Measurements from ENCODE around the gene BATF2. TPM values are rescaled to one million over a fixed set of nuclear protein-coding genes. Genes with fewer than 3 reads are reported as not detected.

Gene BATF2
- total RNA-seq, 1 experiment from 2014 or later, result 0.46 TPM

- CTCF ChIA-PET, result no interaction called here
- POLR2A ChIA-PET (ENCODE audit: unreplicated experiment), result no interaction called here
These were observed 38.8 kb upstream of the BATF2 start for GRCh38 chr11:65035579-65035978.

GRCh38 chr11:65034423-65034822, 37.7 kb upstream of the BATF2 start:
- no peak overlapping the region for H3K27ac ChIP-seq
- CTCF ChIA-PET, result no interaction called here

More at GRCh38 chr11:65035579-65035978, 38.8 kb upstream of the BATF2 start:
- no TSS peak for BruUV-seq (replicated peaks)
- Histone ChIP-seq H3K9me3 (ENCODE audit: insufficient read depth, low read depth) (no peaks in the 10 kb centered on the region), H3K27ac (no peak overlapping the region), H3K27me3 (ENCODE audit: insufficient read depth, low read depth) (no peaks in the 10 kb centered on the region), H3K4me3 (no peak overlapping the region), H4K20me1 (ENCODE audit: insufficient read depth) (no peaks in the 10 kb centered on the region), H3K9me2 (ENCODE audit: insufficient read depth) (no peaks in the 10 kb centered on the region), H3F3A (ENCODE audit: insufficient read depth, low read depth) (peaks cover 19% of the 10 kb centered on the region; the same call in 1 of the 2 replicates), H3K79me2 (ENCODE audit: low read depth) (no peaks in the 10 kb centered on the region), H3K4me2 (no peak overlapping the region), H2AFZ (no peak overlapping the region), H3K4me1 (replicated peaks; ENCODE audit: insufficient read depth) (peaks cover 9% of the 10 kb centered on the region; the same call in 1 of the 2 replicates), H3K36me3 (ENCODE audit: low read depth) (no peaks in the 10 kb centered on the region)
- intact Hi-C loops (cut with micrococcal nuclease; ENCODE audit: unreplicated experiment), result no loop called here
- TF ChIP-seq EZH2 (IDR thresholded peaks at IDR 0.05; ENCODE audit: low read depth), result no peak
- no peak for DNase-seq

DNA sequence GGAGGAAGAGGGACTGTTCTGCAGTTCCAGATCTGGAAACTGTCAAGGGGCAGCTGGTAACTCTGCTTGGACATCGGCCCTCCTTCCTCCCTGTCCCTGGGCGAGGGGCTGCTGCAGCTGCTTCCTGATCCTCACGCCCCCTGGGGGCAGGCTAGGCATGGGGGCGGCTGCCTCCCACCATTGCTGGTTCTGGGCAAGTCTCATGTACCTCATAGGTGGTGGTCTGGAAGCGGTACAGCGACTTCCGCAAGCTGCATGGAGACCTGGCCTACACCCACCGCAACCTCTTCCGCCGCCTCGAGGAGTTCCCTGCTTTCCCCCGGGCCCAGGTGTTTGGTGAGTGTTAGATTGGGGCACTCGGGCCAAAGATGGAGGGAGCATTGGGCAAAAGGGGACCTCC, 35.4 kb upstream of the BATF2 start:
- intact Hi-C loops (cut with micrococcal nuclease; ENCODE audit: unreplicated experiment), result no loop called here
- ChIA-PET CTCF (no interaction called here), POLR2A (ENCODE audit: unreplicated experiment) (no interaction called here)
- Histone ChIP-seq H3K9me2 (ENCODE audit: insufficient read depth) (no peaks in the 10 kb centered on the region), H3K4me3 (no peak overlapping the region), H3K4me2 (no peak overlapping the region), H3F3A (ENCODE audit: insufficient read depth, low read depth) (peaks cover 8% of the 10 kb centered on the region; the same call in 1 of the 2 replicates), H2AFZ (no peak overlapping the region), H3K4me1 (replicated peaks; ENCODE audit: insufficient read depth) (peaks cover 9% of the 10 kb centered on the region), H3K27ac (no peak overlapping the region), H3K9me3 (ENCODE audit: insufficient read depth, low read depth) (no peaks in the 10 kb centered on the region), H3K36me3 (ENCODE audit: low read depth) (no peaks in the 10 kb centered on the region), H3K27me3 (ENCODE audit: insufficient read depth, low read depth) (no peaks in the 10 kb centered on the region), H3K79me2 (ENCODE audit: low read depth) (no peaks in the 10 kb centered on the region), H4K20me1 (ENCODE audit: insufficient read depth) (no peaks in the 10 kb centered on the region)
- no TSS peak for BruUV-seq (replicated peaks)
- no peak for DNase-seq
- no peak for TF ChIP-seq EZH2 (IDR thresholded peaks at IDR 0.05; ENCODE audit: low read depth)
- TF ChIP-seq, protein P1, sequence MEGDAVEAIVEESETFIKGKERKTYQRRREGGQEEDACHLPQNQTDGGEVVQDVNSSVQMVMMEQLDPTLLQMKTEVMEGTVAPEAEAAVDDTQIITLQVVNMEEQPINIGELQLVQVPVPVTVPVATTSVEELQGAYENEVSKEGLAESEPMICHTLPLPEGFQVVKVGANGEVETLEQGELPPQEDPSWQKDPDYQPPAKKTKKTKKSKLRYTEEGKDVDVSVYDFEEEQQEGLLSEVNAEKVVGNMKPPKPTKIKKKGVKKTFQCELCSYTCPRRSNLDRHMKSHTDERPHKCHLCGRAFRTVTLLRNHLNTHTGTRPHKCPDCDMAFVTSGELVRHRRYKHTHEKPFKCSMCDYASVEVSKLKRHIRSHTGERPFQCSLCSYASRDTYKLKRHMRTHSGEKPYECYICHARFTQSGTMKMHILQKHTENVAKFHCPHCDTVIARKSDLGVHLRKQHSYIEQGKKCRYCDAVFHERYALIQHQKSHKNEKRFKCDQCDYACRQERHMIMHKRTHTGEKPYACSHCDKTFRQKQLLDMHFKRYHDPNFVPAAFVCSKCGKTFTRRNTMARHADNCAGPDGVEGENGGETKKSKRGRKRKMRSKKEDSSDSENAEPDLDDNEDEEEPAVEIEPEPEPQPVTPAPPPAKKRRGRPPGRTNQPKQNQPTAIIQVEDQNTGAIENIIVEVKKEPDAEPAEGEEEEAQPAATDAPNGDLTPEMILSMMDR (conservative IDR thresholded peaks at IDR 0.05), result no peak

More at GRCh38 chr11:65034423-65034822, 37.7 kb upstream of the BATF2 start:
- H3K4me1 ChIP-seq (replicated peaks; ENCODE audit: insufficient read depth), result no peaks in the 10 kb centered on the region
- H3F3A ChIP-seq (ENCODE audit: insufficient read depth, low read depth), result peaks cover 8% of the 10 kb centered on the region; the same call in 1 of the 2 replicates
- no peaks in the 10 kb centered on the region for H3K36me3 ChIP-seq (ENCODE audit: low read depth)
- intact Hi-C loops (cut with micrococcal nuclease; ENCODE audit: unreplicated experiment), result no loop called here
- POLR2A ChIA-PET (ENCODE audit: unreplicated experiment), result no interaction called here
- no peak for DNase-seq
- no peaks in the 10 kb centered on the region for H4K20me1 ChIP-seq (ENCODE audit: insufficient read depth)
- no peaks in the 10 kb centered on the region for H3K9me3 ChIP-seq (ENCODE audit: insufficient read depth, low read depth)
- TF ChIP-seq EZH2 (IDR thresholded peaks at IDR 0.05; ENCODE audit: low read depth), result no peak
- TF ChIP-seq, protein P1 (conservative IDR thresholded peaks at IDR 0.05), result no peak
- H3K27me3 ChIP-seq (ENCODE audit: insufficient read depth, low read depth), result no peaks in the 10 kb centered on the region
- H3K4me3 ChIP-seq, result no peak overlapping the region
- no peak overlapping the region for H2AFZ ChIP-seq
- H3K4me2 ChIP-seq, result no peak overlapping the region
- no peaks in the 10 kb centered on the region for H3K9me2 ChIP-seq (ENCODE audit: insufficient read depth)
- BruUV-seq (replicated peaks), result no TSS peak
- no peaks in the 10 kb centered on the region for H3K79me2 ChIP-seq (ENCODE audit: low read depth)

Measured in PC-9 (cell line).